Loucy (cell line): ENCODE data around the gene BEND5.

Source experiments
- CTCF ChIP-seq: fragments of 200-600 bp; sonication (generic); conservative IDR thresholded peaks from 2 replicates; pipeline ENCODE4 v1.5.1; 2014; ENCODE audit warnings: mild to moderate bottlenecking, antibody characterized with exemption, low read length
- EZH2phosphoT487 ChIP-seq: fragments of 200-600 bp; IDR thresholded peaks from 2 replicates; pipeline ENCODE4 v1.6.1; 2018; ENCODE audit warnings: antibody characterized with exemption, mild to moderate bottlenecking, moderate library complexity, borderline replicate concordance

GRCh38 chr1:48807554-48808260, 31.0 kb upstream of the BEND5 start:
- no peak for TF ChIP-seq CTCF
- TF ChIP-seq EZH2phosphoT487, result no peak
